Stimulated activated CD8-positive, alpha-beta memory T cell treated with anti-CD3 and anti-CD28 coated beads, Interleukin-7, amount 100 ng/mL, for 1 hour (primary cell): Measurements from ENCODE around the gene RNF126.
"Not testable (repeated sequence)": the region's sequence is repeated elsewhere in the genome, so short reads cannot be mapped to it uniquely, and the experiment has no call there.

ENCODE experiments used
- DNase-seq, 2 donors: peaks; one replicate each; pipeline ENCODE4 v3.0.0-alpha.2; 2020; ENCODE audit warnings: low read depth in 2 of 2

RNF126 gene

GRCh38 chr19:686589-687297 lies 23.7 kb upstream of the RNF126 start:
- no peak for DNase-seq

- DNase-seq: no peak
Measured at GRCh38 chr19:685454-685931, 22.5 kb upstream of the RNF126 start.

GRCh38 chr19:682678-683320 lies 19.8 kb upstream of the RNF126 start:
- no peak for DNase-seq

- peak in 1 of 2 donors; percentile 82 for DNase-seq
Measured at GRCh38 chr19:681029-682019, 18.3 kb upstream of the RNF126 start.

- DNase-seq: peak; percentile 99
Measured at GRCh38 chr19:680287-681028, 17.4 kb upstream of the RNF126 start.

- no peak for DNase-seq
Measured at GRCh38 chr19:679418-680286, 16.6 kb upstream of the RNF126 start.

GRCh38 chr19:678791-679388 lies 15.9 kb upstream of the RNF126 start:
- no peak for DNase-seq

- no peak for DNase-seq
Measured at GRCh38 chr19:677601-678436, 14.8 kb upstream of the RNF126 start.

- no peak for DNase-seq
Measured at GRCh38 chr19:677201-677600, 14.2 kb upstream of the RNF126 start.

GRCh38 chr19:676339-677105 lies 13.5 kb upstream of the RNF126 start, which contains the start of gene FSTL3:
Gene FSTL3 (plus strand): TSS chr19:676392. CDS start chr19:676424, 32 bp downstream.
- DNase-seq: no peak

GRCh38 chr19:676007-676338 lies 13.0 kb upstream of the RNF126 start:
- DNase-seq: no peak

GRCh38 chr19:674282-675151 lies 11.5 kb upstream of the RNF126 start:
- DNase-seq: no peak

- no peak for DNase-seq
Measured at GRCh38 chr19:670609-671075, 7.6 kb upstream of the RNF126 start.

GRCh38 chr19:668675-669434 lies 5.8 kb upstream of the RNF126 start:
- not testable (repeated sequence) for DNase-seq

GRCh38 chr19:666985-667573 lies 4.1 kb upstream of the RNF126 start:
- not testable (repeated sequence) for DNase-seq

GRCh38 chr19:664913-665443 lies 2.0 kb upstream of the RNF126 start:
- DNase-seq: peak; percentile 54 to 57
